ENCODE results near the gene RBL2.

The RBL2 gene

DNA sequence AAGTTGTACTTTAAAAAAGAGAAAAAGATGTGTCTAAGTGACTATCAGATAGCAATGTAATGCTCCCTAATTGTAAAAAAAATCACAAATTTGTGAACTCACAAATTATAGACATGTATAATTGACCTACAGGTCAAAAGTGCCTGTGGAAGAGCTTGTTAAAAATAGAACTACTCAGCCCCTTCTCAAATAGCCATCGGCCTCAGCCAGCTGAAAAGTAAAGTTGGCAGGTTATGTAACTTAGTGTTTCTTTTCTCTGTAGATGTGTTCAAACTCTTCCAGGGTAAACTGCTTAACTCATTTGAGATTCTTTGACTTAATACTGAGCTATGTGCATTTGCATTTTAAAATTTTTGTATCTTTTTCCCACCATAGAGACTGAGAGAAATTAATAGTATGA is 55.5 kb downstream of the RBL2 start:
- TF ChIP-seq GLI2 (tag by site-specific recombination; IDR thresholded peaks at IDR 0.05; ENCODE audit: borderline replicate concordance, low read depth) = no peak
- H3K4me3 ChIP-seq (ENCODE audit: low read depth, low read length) = no peak overlapping the region
- POLR2A ChIA-PET = no interaction called here
- H3K9me3 ChIP-seq (ENCODE audit: control insufficient read depth, insufficient read depth, low read depth, low read length) = no peaks in the 10 kb centered on the region
- CTCF ChIA-PET = no interaction called here
- H3K4me1 ChIP-seq (ENCODE audit: control insufficient read depth, insufficient read depth, low read length) = no peaks in the 10 kb centered on the region
- H3K27ac ChIP-seq (ENCODE audit: extremely low read depth, low read depth, low read length) = no peak overlapping the region
- H3K36me3 ChIP-seq (ENCODE audit: control insufficient read depth in 2 of 2, insufficient read depth in 1 of 2, low read length in 2 of 2) = peaks cover 22 to 77% of the 10 kb centered on the region in 2 experiments

GRCh38 chr16:53492503-53492902 is 58.2 kb downstream of the RBL2 start:
- ChIA-PET CTCF (interaction anchor here (1.4 kb wide), 1 partner anchor 18 kb away, joined by 4 read pairs; no protein-coding TSS in a partner anchor), POLR2A (no interaction called here)
- TF ChIP-seq ZNF600 (tag by site-specific recombination; IDR thresholded peaks at IDR 0.05) (no peak), ZNF48 (tag by site-specific recombination; IDR thresholded peaks at IDR 0.05) (no peak), ZNF677 (tag by site-specific recombination; IDR thresholded peaks at IDR 0.05) (no peak), REPIN1 (tag by site-specific recombination; IDR thresholded peaks at IDR 0.05; ENCODE audit: low read depth) (no peak), KLF17 (tag by site-specific recombination; IDR thresholded peaks at IDR 0.05) (no peak), ZNF785 (tag by site-specific recombination; IDR thresholded peaks at IDR 0.05) (no peak), ZNF692 (tag by site-specific recombination; IDR thresholded peaks at IDR 0.05) (no peak), ZNF426 (tag by site-specific recombination; IDR thresholded peaks at IDR 0.05) (no peak), ZNF701 (tag by site-specific recombination; IDR thresholded peaks at IDR 0.05) (no peak), ZNF324 (tag by site-specific recombination; IDR thresholded peaks at IDR 0.05) (no peak)
- TF ChIP-seq, protein P1, sequence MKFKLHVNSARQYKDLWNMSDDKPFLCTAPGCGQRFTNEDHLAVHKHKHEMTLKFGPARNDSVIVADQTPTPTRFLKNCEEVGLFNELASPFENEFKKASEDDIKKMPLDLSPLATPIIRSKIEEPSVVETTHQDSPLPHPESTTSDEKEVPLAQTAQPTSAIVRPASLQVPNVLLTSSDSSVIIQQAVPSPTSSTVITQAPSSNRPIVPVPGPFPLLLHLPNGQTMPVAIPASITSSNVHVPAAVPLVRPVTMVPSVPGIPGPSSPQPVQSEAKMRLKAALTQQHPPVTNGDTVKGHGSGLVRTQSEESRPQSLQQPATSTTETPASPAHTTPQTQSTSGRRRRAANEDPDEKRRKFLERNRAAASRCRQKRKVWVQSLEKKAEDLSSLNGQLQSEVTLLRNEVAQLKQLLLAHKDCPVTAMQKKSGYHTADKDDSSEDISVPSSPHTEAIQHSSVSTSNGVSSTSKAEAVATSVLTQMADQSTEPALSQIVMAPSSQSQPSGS (tag by site-specific recombination; IDR thresholded peaks at IDR 0.05; ENCODE audit: low read depth) = no peak
- peaks cover 22 to 85% of the 10 kb centered on the region in 2 experiments for H3K36me3 ChIP-seq (ENCODE audit: control insufficient read depth in 2 of 2, insufficient read depth in 1 of 2, low read length in 2 of 2)
- H3K4me3 ChIP-seq (ENCODE audit: low read depth, low read length) = no peak overlapping the region
- H3K9me3 ChIP-seq (ENCODE audit: control insufficient read depth, insufficient read depth, low read depth, low read length) = no peaks in the 10 kb centered on the region
- H3K4me1 ChIP-seq (ENCODE audit: control insufficient read depth, insufficient read depth, low read length) = no peaks in the 10 kb centered on the region
- no peak overlapping the region for H3K27ac ChIP-seq (ENCODE audit: extremely low read depth, low read depth, low read length)

DNA sequence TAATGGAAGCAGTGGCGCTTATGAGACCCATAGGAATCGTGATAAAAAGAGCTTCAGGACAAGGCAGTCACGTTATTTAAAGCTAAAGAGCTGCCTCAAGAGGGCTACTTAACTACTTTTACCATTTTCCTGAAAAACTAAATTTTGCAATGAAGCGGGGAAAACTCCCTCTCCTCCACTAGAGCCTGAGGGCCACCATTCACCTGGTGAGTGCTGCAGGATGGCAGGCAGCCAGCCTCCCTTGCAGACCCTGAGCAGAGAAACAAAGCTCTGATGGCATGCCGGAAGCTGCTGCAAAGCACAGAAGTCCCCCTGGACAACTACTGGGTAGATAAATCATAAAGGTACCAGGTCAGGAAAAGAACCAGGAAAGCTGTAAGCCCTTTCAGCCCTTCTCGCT is 60.4 kb downstream of the RBL2 start:
- H3K36me3 ChIP-seq (ENCODE audit: control insufficient read depth in 2 of 2, insufficient read depth in 1 of 2, low read length in 2 of 2) = peaks cover 20 to 90% of the 10 kb centered on the region in 2 experiments
- ChIA-PET CTCF (interaction anchor here (0.6 to 1.3 kb wide), 2 partner anchors 9 to 128 kb away, joined by 3 to 4 read pairs; no protein-coding TSS in a partner anchor), POLR2A (interaction anchor here (1.8 kb wide), 1 partner anchor 9 kb away, joined by 6 read pairs; the partner anchor contains the start of gene AKTIP)

DNA sequence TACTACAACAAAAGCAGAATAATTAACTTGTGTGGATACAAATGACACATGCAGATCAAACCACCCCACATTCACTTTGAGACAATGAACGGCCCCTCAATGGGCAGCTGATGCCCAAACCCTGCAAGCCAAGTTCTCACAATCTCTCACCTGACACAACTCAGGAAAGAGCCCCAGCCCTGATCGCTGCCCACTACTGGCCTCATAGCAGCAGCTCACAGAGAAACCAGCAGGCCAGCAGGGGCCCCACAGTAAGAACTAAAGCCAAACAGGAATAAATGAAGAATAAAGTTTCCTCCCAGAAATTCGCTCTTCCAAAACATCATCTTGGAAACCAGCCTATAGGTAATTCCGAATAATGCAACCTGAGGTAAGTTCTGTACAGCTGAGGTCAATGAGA is 61.1 kb downstream of the RBL2 start:
- CTCF ChIA-PET = interaction anchor here (1.3 kb wide), 1 partner anchor 10 kb away, joined by 4 read pairs; no protein-coding TSS in a partner anchor
- Histone ChIP-seq H3K27ac (ENCODE audit: extremely low read depth, low read depth, low read length) (no peak overlapping the region), H3K36me3 (ENCODE audit: control insufficient read depth in 2 of 2, insufficient read depth in 1 of 2, low read length in 2 of 2) (peaks cover 20 to 83% of the 10 kb centered on the region in 2 experiments)

More for the DNA sequence above, 60.4 kb downstream of the RBL2 start:
- H3K27ac ChIP-seq (ENCODE audit: extremely low read depth, low read depth, low read length) = no peak overlapping the region
- H3K4me3 ChIP-seq (ENCODE audit: low read depth, low read length) = no peak overlapping the region
- TF ChIP-seq ZNF549 (tag by site-specific recombination; IDR thresholded peaks at IDR 0.05) = no peak
- no peaks in the 10 kb centered on the region for H3K9me3 ChIP-seq (ENCODE audit: control insufficient read depth, insufficient read depth, low read depth, low read length)
- H3K4me1 ChIP-seq (ENCODE audit: control insufficient read depth, insufficient read depth, low read length) = no peaks in the 10 kb centered on the region

More for the DNA sequence above, 61.1 kb downstream of the RBL2 start:
- POLR2A ChIA-PET = no interaction called here
- TF ChIP-seq ZNF169 (tag by site-specific recombination; IDR thresholded peaks at IDR 0.05) (no peak), ZSCAN16 (tag by site-specific recombination; IDR thresholded peaks at IDR 0.05) (no peak), ZNF280C (tag by site-specific recombination; IDR thresholded peaks at IDR 0.05) (no peak), ZNF76 (tag by site-specific recombination; IDR thresholded peaks at IDR 0.05; ENCODE audit: borderline replicate concordance, low read depth) (no peak)
- TF ChIP-seq, protein P2, sequence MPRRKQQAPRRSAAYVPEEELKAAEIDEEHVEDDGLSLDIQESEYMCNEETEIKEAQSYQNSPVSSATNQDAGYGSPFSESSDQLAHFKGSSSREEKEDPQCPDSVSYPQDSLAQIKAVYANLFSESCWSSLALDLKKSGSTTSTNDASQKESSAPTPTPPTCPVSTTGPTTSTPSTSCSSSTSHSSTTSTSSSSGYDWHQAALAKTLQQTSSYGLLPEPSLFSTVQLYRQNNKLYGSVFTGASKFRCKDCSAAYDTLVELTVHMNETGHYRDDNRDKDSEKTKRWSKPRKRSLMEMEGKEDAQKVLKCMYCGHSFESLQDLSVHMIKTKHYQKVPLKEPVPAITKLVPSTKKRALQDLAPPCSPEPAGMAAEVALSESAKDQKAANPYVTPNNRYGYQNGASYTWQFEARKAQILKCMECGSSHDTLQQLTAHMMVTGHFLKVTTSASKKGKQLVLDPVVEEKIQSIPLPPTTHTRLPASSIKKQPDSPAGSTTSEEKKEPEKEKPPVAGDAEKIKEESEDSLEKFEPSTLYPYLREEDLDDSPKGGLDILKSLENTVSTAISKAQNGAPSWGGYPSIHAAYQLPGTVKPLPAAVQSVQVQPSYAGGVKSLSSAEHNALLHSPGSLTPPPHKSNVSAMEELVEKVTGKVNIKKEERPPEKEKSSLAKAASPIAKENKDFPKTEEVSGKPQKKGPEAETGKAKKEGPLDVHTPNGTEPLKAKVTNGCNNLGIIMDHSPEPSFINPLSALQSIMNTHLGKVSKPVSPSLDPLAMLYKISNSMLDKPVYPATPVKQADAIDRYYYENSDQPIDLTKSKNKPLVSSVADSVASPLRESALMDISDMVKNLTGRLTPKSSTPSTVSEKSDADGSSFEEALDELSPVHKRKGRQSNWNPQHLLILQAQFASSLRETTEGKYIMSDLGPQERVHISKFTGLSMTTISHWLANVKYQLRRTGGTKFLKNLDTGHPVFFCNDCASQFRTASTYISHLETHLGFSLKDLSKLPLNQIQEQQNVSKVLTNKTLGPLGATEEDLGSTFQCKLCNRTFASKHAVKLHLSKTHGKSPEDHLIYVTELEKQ (tag by site-specific recombination; IDR thresholded peaks at IDR 0.05; ENCODE audit: borderline replicate concordance) = no peak
- Histone ChIP-seq H3K9me3 (ENCODE audit: control insufficient read depth, insufficient read depth, low read depth, low read length) (no peaks in the 10 kb centered on the region), H3K4me1 (ENCODE audit: control insufficient read depth, insufficient read depth, low read length) (no peaks in the 10 kb centered on the region), H3K4me3 (ENCODE audit: low read depth, low read length) (no peak overlapping the region)
